Endothelial cell of umbilical vein (primary cell): ENCODE data around the gene CYP11A1.

Experiments used
- EZH2 ChIP-seq: IDR thresholded peaks from 2 replicates; pipeline ENCODE4 v1.6.1; 2012; ENCODE audit warnings: borderline replicate concordance, low read depth, mild to moderate bottlenecking, moderate library complexity, low read length, inconsistent platforms; ENCODE audit not compliant: severe bottlenecking
- POLR2A ChIP-seq: IDR thresholded peaks from 2 replicates; pipeline ENCODE4 v1.6.1; 2012; ENCODE audit warnings: low read depth, mild to moderate bottlenecking, control low read depth, low read length
- POLR2AphosphoS5 ChIP-seq: IDR thresholded peaks from 2 replicates; pipeline ENCODE4 v1.6.1; 2012; ENCODE audit warnings: low read depth, mild to moderate bottlenecking, control low read depth, low read length, moderate library complexity; ENCODE audit not compliant: insufficient read depth
- TF ChIP-seq, protein P1 (sequence below), 2 donors: IDR thresholded peaks; 1 replicate in 1 of 2; 2 replicates in 1 of 2; pipeline ENCODE4 v1.5.1; 2011; ENCODE audit warnings: low read length in 2 of 2, mild to moderate bottlenecking in 2 of 2, moderate library complexity in 2 of 2, control low read depth in 1 of 2, inconsistent platforms in 1 of 2, low read depth in 1 of 2; ENCODE audit not compliant: insufficient read depth in 1 of 2; ENCODE audit errors: extremely low read depth in 1 of 2

- TF ChIP-seq, protein P1, sequence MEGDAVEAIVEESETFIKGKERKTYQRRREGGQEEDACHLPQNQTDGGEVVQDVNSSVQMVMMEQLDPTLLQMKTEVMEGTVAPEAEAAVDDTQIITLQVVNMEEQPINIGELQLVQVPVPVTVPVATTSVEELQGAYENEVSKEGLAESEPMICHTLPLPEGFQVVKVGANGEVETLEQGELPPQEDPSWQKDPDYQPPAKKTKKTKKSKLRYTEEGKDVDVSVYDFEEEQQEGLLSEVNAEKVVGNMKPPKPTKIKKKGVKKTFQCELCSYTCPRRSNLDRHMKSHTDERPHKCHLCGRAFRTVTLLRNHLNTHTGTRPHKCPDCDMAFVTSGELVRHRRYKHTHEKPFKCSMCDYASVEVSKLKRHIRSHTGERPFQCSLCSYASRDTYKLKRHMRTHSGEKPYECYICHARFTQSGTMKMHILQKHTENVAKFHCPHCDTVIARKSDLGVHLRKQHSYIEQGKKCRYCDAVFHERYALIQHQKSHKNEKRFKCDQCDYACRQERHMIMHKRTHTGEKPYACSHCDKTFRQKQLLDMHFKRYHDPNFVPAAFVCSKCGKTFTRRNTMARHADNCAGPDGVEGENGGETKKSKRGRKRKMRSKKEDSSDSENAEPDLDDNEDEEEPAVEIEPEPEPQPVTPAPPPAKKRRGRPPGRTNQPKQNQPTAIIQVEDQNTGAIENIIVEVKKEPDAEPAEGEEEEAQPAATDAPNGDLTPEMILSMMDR (IDR thresholded peaks at IDR 0.05; ENCODE audit: extremely low read depth in 1 of 2, insufficient read depth in 1 of 2, low read depth in 1 of 2, low read length in 2 of 2), result no peak
- TF ChIP-seq EZH2 (no peak), POLR2AphosphoS5 (no peak), POLR2A (no peak)
These were observed 19.7 kb upstream of the CYP11A1 start for GRCh38 chr15:74387141-74387541.
